NCI-H2196 (cell line): ENCODE measurements around the gene ITGAL.
"Not testable (repeated sequence)": the region's sequence is repeated elsewhere in the genome, so short reads cannot be mapped to it uniquely, and the experiment has no call there.

Source experiments
- DNase-seq: peaks from one replicate; lab custom pipeline; 2025; ENCODE audit not compliant: unreplicated experiment; lab: John Stamatoyannopoulos, UW

ITGAL gene

GRCh38 chr16:30526137-30526822, 53.7 kb downstream of the ITGAL start, which contains the start of gene ZNF768:
TSS of gene ZNF768 (minus strand) at chr16:30526566. CDS start at chr16:30526413, 153 bp downstream.
- peak; percentile 71 for DNase-seq

- DNase-seq: peak; percentile 99
Measured at GRCh38 chr16:30526823-30527634, 54.5 kb downstream of the ITGAL start.

GRCh38 chr16:30527635-30528178, 55.2 kb downstream of the ITGAL start:
- DNase-seq: peak; percentile 71

GRCh38 chr16:30528799-30529457, 56.4 kb downstream of the ITGAL start:
- no peak for DNase-seq

GRCh38 chr16:30530163-30531037, 57.9 kb downstream of the ITGAL start:
- DNase-seq: no peak

- no peak for DNase-seq
Measured at GRCh38 chr16:30532285-30533145, 60.0 kb downstream of the ITGAL start.

- no peak for DNase-seq
Measured at GRCh38 chr16:30533146-30533522, 60.6 kb downstream of the ITGAL start.

- DNase-seq: no peak
Measured at GRCh38 chr16:30533748-30534367, 61.3 kb downstream of the ITGAL start.

- peak; percentile 95 for DNase-seq
Measured at GRCh38 chr16:30534368-30535105, 62.0 kb downstream of the ITGAL start, which contains the start of gene ZNF747. TSS of gene ZNF747 (minus strand) at chr16:30534858. CDS start at chr16:30534679, 179 bp downstream.

- DNase-seq: peak; percentile 57
Measured at GRCh38 chr16:30535106-30535776, 62.7 kb downstream of the ITGAL start.

GRCh38 chr16:30535777-30536190, 63.2 kb downstream of the ITGAL start:
- peak; percentile 64 for DNase-seq

GRCh38 chr16:30536391-30537024, 64.0 kb downstream of the ITGAL start:
- not testable (repeated sequence) for DNase-seq

- DNase-seq: no peak
Measured at GRCh38 chr16:30539000-30539964, 66.7 kb downstream of the ITGAL start.

- DNase-seq: not testable (repeated sequence)
Measured at GRCh38 chr16:30539986-30540526, 67.5 kb downstream of the ITGAL start.

GRCh38 chr16:30540916-30541464, 68.4 kb downstream of the ITGAL start:
- not testable (repeated sequence) for DNase-seq
